22Rv1 (cell line): Measurements from ENCODE around the gene ANXA11.

Experiments used
- CTCF ChIP-seq: fragments of 450-650 bp; IDR thresholded peaks from 2 replicates; pipeline ENCODE4 v1.5.1; 2017; ENCODE audit warnings: mild to moderate bottlenecking
- ZFX ChIP-seq: fragments of 450-650 bp; IDR thresholded peaks from 2 replicates; pipeline ENCODE4 v1.6.1; 2017; ENCODE audit warnings: antibody characterized with exemption, borderline replicate concordance

DNA sequence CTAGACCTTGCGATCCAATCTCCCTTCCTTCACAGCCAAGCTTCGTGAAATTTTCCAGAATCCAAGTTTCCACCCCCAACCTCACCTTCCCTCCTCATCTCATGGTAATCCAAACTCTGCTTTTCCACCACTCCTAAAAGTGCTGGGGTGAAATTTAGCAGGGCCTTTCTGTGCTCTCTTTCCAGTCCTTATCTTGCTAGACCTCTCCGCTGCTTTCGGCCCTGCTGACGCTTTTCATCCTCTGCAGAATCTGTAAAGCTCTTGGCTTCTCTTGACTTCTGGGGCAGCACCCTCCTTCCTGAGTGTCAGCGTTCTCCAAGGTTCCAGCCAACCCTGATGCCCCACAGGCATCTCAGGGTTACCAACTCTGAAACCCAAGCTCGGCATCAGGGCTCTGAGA lies 65.1 kb downstream of the ANXA11 start:
- TF ChIP-seq CTCF = no peak
- no peak for TF ChIP-seq ZFX
